Measurements from ENCODE around the gene CYB5R3.
"Not testable (repeated sequence)": the region's sequence is repeated elsewhere in the genome, so short reads cannot be mapped to it uniquely, and the experiment has no call there.

- not testable (repeated sequence) for TF ChIP-seq CTCF (IDR thresholded peaks at IDR 0.05; ENCODE audit: extremely low read depth in 1 of 2, insufficient read depth in 1 of 2, low read depth in 1 of 2, low read length in 2 of 2); POLR2A (IDR thresholded peaks at IDR 0.05; ENCODE audit: low read depth, low read length); EZH2 (IDR thresholded peaks at IDR 0.05; ENCODE audit: borderline replicate concordance, low read depth, low read length, severe bottlenecking); POLR2AphosphoS5 (IDR thresholded peaks at IDR 0.05; ENCODE audit: insufficient read depth, low read depth, low read length); GATA2 (IDR thresholded peaks at IDR 0.05; ENCODE audit: insufficient read depth, insufficient read length, low read depth, low read length); FOS (IDR thresholded peaks at IDR 0.05; ENCODE audit: borderline replicate concordance, insufficient read depth, low read length); MYC (IDR thresholded peaks at IDR 0.05; ENCODE audit: low read depth, low read length)
Measured at GRCh38 chr22:42574468-42574867, 74.7 kb downstream of the CYB5R3 start.

All from endothelial cell of umbilical vein (primary cell).